Tibial nerve (tissue), 4 donors: ENCODE data around the gene YBX2.

Experiments used
- CTCF ChIP-seq, 5 experiments: fragments of 200-600 bp in 3 of 5; fragments of 450-650 bp in 2 of 5; sonication (generic) in 3 of 5; IDR thresholded peaks; one replicate each; pipeline ENCODE4 v1.5.1; 2016 to 2019; ENCODE audit warnings: antibody characterized with exemption in 5 of 5, mild to moderate bottlenecking in 3 of 5, moderate library complexity in 2 of 5
- EP300 ChIP-seq, 2 donors: sonication (generic); formaldehyde crosslinking; IDR thresholded peaks; one replicate each; pipeline ENCODE4 v1.6.1; 2017; ENCODE audit warnings: antibody characterized with exemption in 2 of 2, mild to moderate bottlenecking in 1 of 2
- POLR2A ChIP-seq, 2 donors: fragments of 450-650 bp; IDR thresholded peaks; one replicate each; pipeline ENCODE4 v1.6.1; 2017; ENCODE audit warnings: antibody characterized with exemption in 2 of 2, mild to moderate bottlenecking in 2 of 2, moderate library complexity in 2 of 2

DNA sequence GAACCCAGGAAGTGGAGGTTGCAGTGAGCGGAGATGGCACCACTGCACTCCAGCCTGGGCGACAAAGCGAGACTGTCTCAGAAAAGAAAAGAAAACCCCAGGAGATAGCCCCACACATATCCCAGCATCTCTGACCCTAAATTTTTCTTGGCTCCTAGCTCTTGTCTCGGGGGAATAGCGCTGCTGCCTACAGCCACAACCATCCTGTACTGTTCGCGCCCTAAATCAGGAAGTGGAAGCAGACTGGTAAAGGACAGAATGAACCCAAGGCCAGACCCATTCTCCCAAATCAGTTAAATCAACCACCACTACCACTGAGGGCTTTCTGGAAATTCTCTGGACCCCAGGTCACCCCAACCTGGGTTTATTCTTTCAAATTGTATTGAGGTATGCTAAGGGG, 44.6 kb downstream of the YBX2 start:
- TF ChIP-seq CTCF (IDR thresholded peaks at IDR 0.05): no peak
- TF ChIP-seq POLR2A (IDR thresholded peaks at IDR 0.05): no peak
- TF ChIP-seq EP300 (IDR thresholded peaks at IDR 0.05): no peak
